Right lobe of liver (tissue), 6 donors: ENCODE data around the gene SHROOM2. TPM values are rescaled to one million over a fixed set of nuclear protein-coding genes. Genes with fewer than 3 reads are reported as not detected.

Experiments
- ATAC-seq, 4 donors: fragments of 200-7000 bp; cut with Tn5 transposase; one replicate each; pipeline ENCODE4 v1.9.1; 2020; ENCODE audit warnings: mild to moderate bottlenecking in 4 of 4, moderate library complexity in 4 of 4
- DNase-seq, 3 donors: peaks; one replicate each; pipeline ENCODE4 v3.0.0-alpha.2; 2020
- H3K27ac ChIP-seq, 3 donors: fragments of 200-600 bp; one replicate each; pipeline ENCODE4 v1.8.0; 2022
- H3K27me3 ChIP-seq, 2 donors: fragments of 200-600 bp; one replicate each; pipeline ENCODE4 v1.8.0; 2022
- H3K36me3 ChIP-seq, 4 donors: fragments of 200-600 bp; sonication (generic) in 1 of 4; one replicate each; pipeline versions ENCODE4 v1.5.1 to v1.8.0; 2017 to 2022; ENCODE audit warnings: control low read depth in 1 of 4
- H3K4me1 ChIP-seq, 4 donors: fragments of 200-600 bp; sonication (generic) in 1 of 4; one replicate each; pipeline versions ENCODE4 v1.5.1 to v1.8.0; 2017 to 2022; ENCODE audit warnings: control low read depth in 1 of 4
- H3K4me3 ChIP-seq, 3 donors: fragments of 200-600 bp; one replicate each; pipeline ENCODE4 v1.8.0; 2022
- H3K9me3 ChIP-seq, 4 donors: fragments of 200-600 bp; sonication (generic) in 1 of 4; one replicate each; pipeline versions ENCODE4 v1.5.1 to v1.8.0; 2017 to 2022; ENCODE audit warnings: control low read depth in 1 of 4
- CTCF ChIP-seq, 4 donors: fragments of 200-600 bp in 3 of 4; fragments of 450-650 bp in 1 of 4; IDR thresholded peaks; one replicate each; pipeline versions ENCODE4 v1.5.1 to v1.8.0; 2016 to 2022; ENCODE audit warnings: antibody characterized with exemption in 4 of 4, mild to moderate bottlenecking in 2 of 4
- POLR2A ChIP-seq: fragments of 450-650 bp; IDR thresholded peaks from one replicate; pipeline ENCODE4 v1.6.1; 2017; ENCODE audit warnings: antibody characterized with exemption, mild to moderate bottlenecking
- WGBS: methylation state at CpG from one replicate; pipeline ENCODE4 v1.1.6; 2018; ENCODE audit warnings: low coverage, low lambda C conversion rate; ENCODE audit not compliant: insufficient coverage; ENCODE audit errors: missing lambda C conversion rate; 5-methylcytosine and 5-hydroxymethylcytosine counted together
- intact Hi-C, 2 donors: fragments of 100-400 bp; cut with DNase I; formaldehyde crosslinking; loops; one replicate each; pipeline versions ENCODE4 v1.11.2 to v1.14.1; 2022
- total RNA-seq, 6 experiments: library from RNA; depleted of rRNA in 2 of 6; stranded (reverse); fragments of >200 nt in 2 of 6; fragmentation: NEBNext Ultra II Directional in 3 of 6; extraction: Animal tissue kit (Norgen Biotek cat#: 25700) in 3 of 6; gene quantifications; one replicate each; pipeline versions ENCODE4 v1.1.0 to v1.2.4, GENCODE V29; 2016 to 2023
- donor health status: DM: no; HTN: yes; CAD: no.
- donor health status: DM: no; HTN: no; CAD: no.
- donor health status: DM: no; HTN: no; CAD: no.
- donor health status: DM: no; HTN: yes; CAD: no.
- donor health status: DM: no; HTN: yes; CAD: no.

The SHROOM2 gene
- total RNA-seq, 6 experiments from 2014 or later: 3.6 to 7.5 (median 3.9) TPM

GRCh38 chrX:9865804-9866472 lies 79.7 kb downstream of the SHROOM2 start:
- H3K4me1 ChIP-seq: no peaks in the 10 kb centered on the region
- TF ChIP-seq POLR2A (no peak), CTCF (IDR thresholded peaks at IDR 0.05) (no peak)
- intact Hi-C loops: no loop called here
- H3K27ac ChIP-seq: no peak overlapping the region
- H3K36me3 ChIP-seq: no peaks in the 10 kb centered on the region
- no peaks in the 10 kb centered on the region for H3K27me3 ChIP-seq
- no peaks in the 10 kb centered on the region for H3K9me3 ChIP-seq
- ATAC-seq (peak in 1 of 4 donors; percentile 37), DNase-seq (no peak)
- 61% methylated on average over 10 of the region's 12 CpGs for WGBS
- no peak overlapping the region for H3K4me3 ChIP-seq

- peak in 2 of 4 donors; percentile 31 to 54 for ATAC-seq
- Histone ChIP-seq H3K9me3 (no peaks in the 10 kb centered on the region), H3K4me1 (no peaks in the 10 kb centered on the region), H3K4me3 (no peak overlapping the region), H3K27me3 (no peaks in the 10 kb centered on the region), H3K36me3 (no peaks in the 10 kb centered on the region), H3K27ac (no peak overlapping the region)
- intact Hi-C loops: no loop called here
- DNase-seq: no peak
- 57% methylated on average over 10 of the region's 13 CpGs for WGBS
- TF ChIP-seq CTCF (IDR thresholded peaks at IDR 0.05) (no peak), POLR2A (no peak)
These were observed 80.4 kb downstream of the SHROOM2 start for GRCh38 chrX:9866633-9867032.

GRCh38 chrX:9867226-9867625 lies 81.0 kb downstream of the SHROOM2 start:
- intact Hi-C loops: no loop called here

GRCh38 chrX:9867753-9868152 lies 81.5 kb downstream of the SHROOM2 start:
- TF ChIP-seq CTCF (IDR thresholded peaks at IDR 0.05) (no peak), POLR2A (no peak)
- 60% methylated on average over 1 of the region's 4 CpGs for WGBS

More at GRCh38 chrX:9867226-9867625, 81.0 kb downstream of the SHROOM2 start:
- H3K36me3 ChIP-seq: no peaks in the 10 kb centered on the region
- no peak for DNase-seq
- TF ChIP-seq CTCF (IDR thresholded peaks at IDR 0.05) (no peak), POLR2A (no peak)
- no peak overlapping the region for H3K4me3 ChIP-seq
- H3K4me1 ChIP-seq: no peaks in the 10 kb centered on the region
- no peak overlapping the region for H3K27ac ChIP-seq
- no peaks in the 10 kb centered on the region for H3K9me3 ChIP-seq
- no peak for ATAC-seq
- no peaks in the 10 kb centered on the region for H3K27me3 ChIP-seq
- WGBS: 56% methylated on average over 7 of the region's 9 CpGs

More at GRCh38 chrX:9867753-9868152, 81.5 kb downstream of the SHROOM2 start:
- Histone ChIP-seq H3K4me1 (no peaks in the 10 kb centered on the region), H3K27ac (no peak overlapping the region), H3K4me3 (no peak overlapping the region), H3K27me3 (no peaks in the 10 kb centered on the region), H3K9me3 (no peaks in the 10 kb centered on the region), H3K36me3 (no peaks in the 10 kb centered on the region)
- intact Hi-C loops: no loop called here
- ATAC-seq (no peak), DNase-seq (no peak)
